Endothelial cell of umbilical vein (primary cell): ENCODE measurements around the gene CRKL. TPM values are rescaled to one million over a fixed set of nuclear protein-coding genes. Genes with fewer than 3 reads are reported as not detected.

Experiments used
- BruUV-seq: library from RNA; stranded (reverse); fragments of 400-500 nt; replicated peaks from 2 replicates; lab custom pipeline; 2021; lab: Mats Ljungman, UMichigan
- CTCF ChIA-PET: fragments of 300-600, 350-600 bp; sonication (Branson Sonifier 250); formaldehyde crosslinking; loops from one replicate; lab custom pipeline; 2021; ENCODE audit warnings: antibody characterized with exemption, inconsistent platforms; lab: Charles Lee
- POLR2A ChIA-PET: fragments of 300-600, 350-600 bp; sonication (Branson Sonifier 250); formaldehyde crosslinking; loops from one replicate; lab custom pipeline; 2021; ENCODE audit warnings: antibody characterized with exemption, inconsistent platforms; lab: Charles Lee
- DNase-seq: peaks from one replicate; pipeline ENCODE4 v3.0.0-alpha.2; 2011; ENCODE audit warnings: low read depth, low spot score
- FAIRE-seq: peaks from 2 replicates; lab custom pipeline; 2011; peaks lifted over from hg19 to GRCh38; lab: Jason Lieb, UNC
- H2AFZ ChIP-seq: 2 replicates; pipeline ENCODE4 v1.6.0; 2012; ENCODE audit warnings: low read depth, low read length, control low read depth, inconsistent platforms
- H3K27ac ChIP-seq: 2 replicates; pipeline ENCODE4 v1.5.1; 2011; ENCODE audit warnings: low read depth, mild to moderate bottlenecking, control low read depth, low read length, moderate library complexity; ENCODE audit not compliant: insufficient read depth
- H3K27me3 ChIP-seq, 2 experiments: 2 replicates each; pipeline versions ENCODE4 v1.6.0 to v1.6.1; 2011; ENCODE audit warnings: low read length in 2 of 2, mixed read lengths in 1 of 2; ENCODE audit not compliant: control insufficient read depth in 2 of 2, insufficient read depth in 2 of 2
- H3K36me3 ChIP-seq, 2 experiments: 2 replicates in 1 of 2; 3 replicates in 1 of 2; pipeline ENCODE4 v1.5.1; 2011; ENCODE audit warnings: low read length in 2 of 2, mild to moderate bottlenecking in 1 of 2, moderate library complexity in 1 of 2; ENCODE audit not compliant: control insufficient read depth in 2 of 2, insufficient read depth in 2 of 2; ENCODE audit errors: extremely low read depth in 1 of 2
- H3K4me1 ChIP-seq: 3 replicates; pipeline ENCODE4 v1.5.1; 2011; ENCODE audit warnings: mild to moderate bottlenecking, low read length; ENCODE audit not compliant: control insufficient read depth, insufficient read depth; ENCODE audit errors: extremely low read depth
- H3K4me2 ChIP-seq: 2 replicates; pipeline ENCODE4 v1.6.1; 2011; ENCODE audit warnings: low read length, control low read depth, mixed read lengths; ENCODE audit not compliant: insufficient read depth
- H3K4me3 ChIP-seq, 3 experiments: fragments of 200-600 bp in 1 of 3; sonication (generic), shearing (Covaris generic) in 1 of 3; replicated peaks in 1 of 3; 2 replicates each; pipeline ENCODE4 v1.5.1; 2011 to 2016; ENCODE audit warnings: control low read depth in 3 of 3, low read length in 3 of 3, mild to moderate bottlenecking in 2 of 3, inconsistent platforms in 1 of 3, low read depth in 1 of 3, moderate library complexity in 1 of 3; ENCODE audit not compliant: insufficient read depth in 1 of 3
- H3K79me2 ChIP-seq: 2 replicates; pipeline ENCODE4 v1.6.0; 2012; ENCODE audit warnings: low read length, inconsistent platforms; ENCODE audit not compliant: control insufficient read depth, insufficient read depth
- H3K9ac ChIP-seq: replicated peaks from 2 replicates; pipeline ENCODE3; 2011; ENCODE audit warnings: low read length, control low read depth; ENCODE audit not compliant: insufficient read depth; ENCODE audit errors: extremely low read depth
- H3K9me1 ChIP-seq: replicated peaks from 3 replicates; pipeline ENCODE4 v1.6.0; 2011; ENCODE audit warnings: mild to moderate bottlenecking, low read length; ENCODE audit not compliant: control insufficient read depth, insufficient read depth; ENCODE audit errors: extremely low read depth
- H3K9me3 ChIP-seq: replicated peaks from 2 replicates; pipeline ENCODE4 v1.5.1; 2012; ENCODE audit warnings: low read length, inconsistent platforms; ENCODE audit not compliant: control insufficient read depth, insufficient read depth
- H4K20me1 ChIP-seq: replicated peaks from 2 replicates; pipeline ENCODE3; 2011; ENCODE audit warnings: mild to moderate bottlenecking, low read length; ENCODE audit not compliant: control insufficient read depth, insufficient read depth; ENCODE audit errors: extremely low read depth
- CTCF ChIP-seq, 2 donors: IDR thresholded peaks; 1 replicate in 1 of 2; 2 replicates in 1 of 2; pipeline ENCODE4 v1.5.1; 2011; ENCODE audit warnings: low read length in 2 of 2, mild to moderate bottlenecking in 2 of 2, moderate library complexity in 2 of 2, control low read depth in 1 of 2, inconsistent platforms in 1 of 2, low read depth in 1 of 2; ENCODE audit not compliant: insufficient read depth in 1 of 2; ENCODE audit errors: extremely low read depth in 1 of 2
- EZH2 ChIP-seq: IDR thresholded peaks from 2 replicates; pipeline ENCODE4 v1.6.1; 2012; ENCODE audit warnings: borderline replicate concordance, low read depth, mild to moderate bottlenecking, moderate library complexity, low read length, inconsistent platforms; ENCODE audit not compliant: severe bottlenecking
- FOS ChIP-seq: IDR thresholded peaks from 2 replicates; pipeline ENCODE4 v1.6.1; 2011; ENCODE audit warnings: mild to moderate bottlenecking, low read length, moderate library complexity, borderline replicate concordance; ENCODE audit not compliant: insufficient read depth
- JUN ChIP-seq: IDR thresholded peaks from 2 replicates; pipeline ENCODE4 v1.6.1; 2011; ENCODE audit warnings: borderline replicate concordance, low read depth; ENCODE audit not compliant: insufficient read length, insufficient read depth
- MAX ChIP-seq: IDR thresholded peaks from 2 replicates; pipeline ENCODE4 v1.6.1; 2011; ENCODE audit not compliant: insufficient read depth, insufficient read length
- MYC ChIP-seq: IDR thresholded peaks from one replicate; pipeline ENCODE4 v1.6.1; 2011; ENCODE audit warnings: mild to moderate bottlenecking, low read depth, low read length
- POLR2A ChIP-seq: IDR thresholded peaks from 2 replicates; pipeline ENCODE4 v1.6.1; 2012; ENCODE audit warnings: low read depth, mild to moderate bottlenecking, control low read depth, low read length
- POLR2AphosphoS5 ChIP-seq: IDR thresholded peaks from 2 replicates; pipeline ENCODE4 v1.6.1; 2012; ENCODE audit warnings: low read depth, mild to moderate bottlenecking, control low read depth, low read length, moderate library complexity; ENCODE audit not compliant: insufficient read depth
- dilution Hi-C: fragments of 300-500 bp; cut with MboI; formaldehyde crosslinking; loops from one replicate; pipeline ENCODE4 v1.15.0; 2019; ENCODE audit warnings: low sequenced_read_pairs; ENCODE audit not compliant: extremely low pct_ligation_motif_present
- intact Hi-C: fragments of 100-400 bp; cut with micrococcal nuclease; formaldehyde crosslinking; loops from one replicate; pipeline ENCODE4 v1.10.0; 2022
- polyA plus RNA-seq, 4 experiments: library from polyadenylated mRNA; depleted of rRNA in 3 of 4; stranded (reverse) in 3 of 4; unstranded in 1 of 4; fragments of >200 nt; gene quantifications; 2 replicates each; pipeline versions ENCODE4 v1.2.1 to v1.2.3, GENCODE V29; 2011 to 2012; ENCODE audit warnings: missing spikeins in 1 of 4
- total RNA-seq: library from RNA; stranded (reverse); gene quantifications from 2 replicates; pipeline ENCODE4 v1.2.3, GENCODE V29; 2021

The CRKL gene
- total and polyA plus RNA-seq, 2 donors (not counting 3 experiments of a cell fraction or from before 2014, with no cell fraction given): 18.0 to 50.6 TPM

- peaks cover 5% of the 10 kb centered on the region for H3K9me3 ChIP-seq
- H3K4me2 ChIP-seq: peak within 1 kb of the TSS; percentile 79
- no peaks in the 10 kb centered on the region for H3K27me3 ChIP-seq
- dilution Hi-C loops: no loop called here
- H3K27ac ChIP-seq: peak within 1 kb of the TSS; percentile 62
- ChIA-PET CTCF (interaction anchor here (0.6 to 2.5 kb wide), 12 partner anchors 9 to 178 kb away, joined by 3 to 31 read pairs (median 8); partner anchors contain the start of genes CRKL and THAP7), POLR2A (interaction anchor here (0.6 to 1.5 kb wide), 8 partner anchors 10 to 1917 kb away, joined by 3 to 10 read pairs (median 4); partner anchors contain the start of genes CRKL and THAP7)
- DNase-seq (peak; percentile 91), FAIRE-seq (peak; percentile 96)
- TF ChIP-seq CTCF (IDR thresholded peaks at IDR 0.05; ENCODE audit: extremely low read depth in 1 of 2, insufficient read depth in 1 of 2, low read depth in 1 of 2, low read length in 2 of 2): peak; percentile 67 to 82
- TF ChIP-seq EZH2: no peak
- no peak for TF ChIP-seq JUN
- TF ChIP-seq POLR2AphosphoS5: peak; percentile 99
- peak; percentile 26 for TF ChIP-seq MAX
- no peak for TF ChIP-seq MYC
- TF ChIP-seq POLR2A: peak; percentile 96
- TF ChIP-seq FOS: no peak
- peak within 1 kb of the TSS; percentile 54 to 92 (median 65) for H3K4me3 ChIP-seq
- peaks cover 17% of the 10 kb centered on the region for H3K79me2 ChIP-seq
- peak within 1 kb of the TSS; percentile 70 for H3K9ac ChIP-seq
- H3K9me1 ChIP-seq: no peaks in the 10 kb centered on the region
- no peaks in the 10 kb centered on the region for H4K20me1 ChIP-seq
- intact Hi-C loops: loop anchor here (1.0 kb wide), 3 partner anchors 20 to 97 kb away; partner anchors contain the start of gene THAP7
- BruUV-seq: TSS peak; percentile 91
- H3K36me3 ChIP-seq: peaks cover 0 to 10% of the 10 kb centered on the region in 2 experiments
- H2AFZ ChIP-seq: peak within 1 kb of the TSS; percentile 92
- peaks cover 17% of the 10 kb centered on the region for H3K4me1 ChIP-seq
Observed at GRCh38 chr22:20981787-20982562, 64.8 kb downstream of the CRKL start, which contains the start of gene LZTR1. Gene LZTR1 (plus strand): TSS chr22:20982297. CDS start chr22:20982372, 75 bp downstream.
